Measurements from ENCODE around the gene KLC1. TPM values are rescaled to one million over a fixed set of nuclear protein-coding genes. Genes with fewer than 3 reads are reported as not detected.

KLC1 gene
- total and polyA plus RNA-seq, 10 of the 15 experiments (the other 5 are each of a cell fraction or from before 2014, with no cell fraction given) = 5.5 to 137 (median 76.1) TPM

DNA sequence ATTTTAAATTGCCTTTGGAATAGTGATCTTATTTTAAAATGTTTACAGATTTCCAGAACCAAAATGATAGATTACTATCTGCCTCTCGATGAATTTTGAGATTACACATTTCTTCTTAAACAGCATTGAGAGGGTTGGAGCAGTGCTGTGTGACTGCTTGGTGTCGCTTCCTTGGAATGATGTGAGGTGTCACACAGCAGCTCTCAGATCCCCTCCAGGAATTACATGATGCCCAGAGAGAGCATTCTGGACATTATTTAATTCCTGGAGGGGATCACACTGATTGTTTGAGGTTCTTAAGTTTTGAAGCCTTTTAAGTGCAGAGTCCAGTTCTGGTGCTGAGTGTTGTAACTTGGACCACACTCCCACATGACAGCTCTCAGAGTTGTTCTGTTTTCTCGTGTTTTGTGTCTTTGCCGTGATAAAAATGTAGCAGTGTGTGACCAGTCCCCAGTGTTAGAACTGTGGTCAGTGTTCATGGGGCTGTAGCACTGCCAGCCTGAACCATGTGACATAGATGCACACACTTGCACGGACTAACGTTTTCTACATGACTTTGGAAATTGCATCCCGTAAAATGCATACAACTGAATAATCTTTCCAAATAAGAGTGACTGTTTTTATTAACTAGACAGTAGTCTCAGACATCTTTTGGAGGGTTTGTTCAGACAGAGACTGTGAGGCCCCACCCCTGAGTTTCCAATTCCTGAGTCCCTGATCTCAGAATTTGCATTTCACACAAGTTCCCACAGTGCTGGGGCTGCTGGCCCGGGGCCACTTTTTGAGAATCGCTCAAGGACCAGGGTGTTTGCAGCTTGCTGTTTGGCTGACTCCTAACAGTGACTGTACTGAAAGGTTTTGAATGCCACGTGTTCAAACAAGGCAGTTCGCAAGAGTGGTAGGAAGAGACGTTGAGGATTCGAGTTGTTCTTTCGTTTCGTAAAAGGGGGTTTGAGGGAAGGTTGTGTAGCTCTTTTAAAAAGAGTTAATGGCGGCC lies 60.2 kb downstream of the KLC1 start (continued):
- TF ChIP-seq KLF5 (IDR thresholded peaks at IDR 0.05; ENCODE audit: partially characterized antibody) (no peak), SMAD1 (IDR thresholded peaks at IDR 0.05; ENCODE audit: low read depth, partially characterized antibody) (no peak), POLR2AphosphoS5 (IDR thresholded peaks at IDR 0.05; ENCODE audit: low read length) (peak; percentile 72), YY1 (IDR thresholded peaks at IDR 0.05; ENCODE audit: low read depth, low read length) (peak; percentile 52; the same call in 1 of the 2 replicates), MEF2B (IDR thresholded peaks at IDR 0.05; ENCODE audit: partially characterized antibody, poor library complexity, severe bottlenecking) (peak; percentile 6), PAX5 (IDR thresholded peaks at IDR 0.05; ENCODE audit: borderline replicate concordance, low read depth, low read length) (peak; percentile 30; the same call in 1 of the 2 replicates), BHLHE40 (IDR thresholded peaks at IDR 0.05; ENCODE audit: borderline replicate concordance in 1 of 2, low read depth in 2 of 2, low read length in 1 of 2) (peak; percentile 17 to 21; a peak in 1 of 4 replicates), TCF12 (IDR thresholded peaks at IDR 0.05; ENCODE audit: low read depth, low read length) (no peak), POU2F2 (IDR thresholded peaks at IDR 0.05; ENCODE audit: borderline replicate concordance, low read depth, low read length) (peak; percentile 76; the same call in 1 of the 3 replicates), TAF1 (IDR thresholded peaks at IDR 0.05; ENCODE audit: borderline replicate concordance, low read depth, low read length) (peak; percentile 65), MXI1 (IDR thresholded peaks at IDR 0.05; ENCODE audit: low read depth, low read length) (peak; percentile 81), ETV6 (conservative IDR thresholded peaks at IDR 0.05 in 1 of 2, IDR thresholded peaks at IDR 0.05 in 1 of 2; ENCODE audit: borderline replicate concordance in 1 of 2, low read depth in 1 of 2) (no peak), ATF7 (IDR thresholded peaks at IDR 0.05; ENCODE audit: low read depth) (peak; percentile 62), CHD1 (IDR thresholded peaks at IDR 0.05; ENCODE audit: low read depth, low read length) (no peak), NBN (IDR thresholded peaks at IDR 0.05) (peak; percentile 57; the same call in 1 of the 2 replicates), E2F4 (IDR thresholded peaks at IDR 0.05; ENCODE audit: low read depth, low read length) (no peak), TCF3 (IDR thresholded peaks at IDR 0.05; ENCODE audit: borderline replicate concordance, insufficient read depth, low read depth, low read length) (no peak), POLR2A (IDR thresholded peaks at IDR 0.05; ENCODE audit: low read depth, low read length) (0 out of 2 replicates have a peak, but pooled peaks have one; percentile 55), NR2C2 (IDR thresholded peaks at IDR 0.05; ENCODE audit: borderline replicate concordance, control insufficient read depth, insufficient read length, low read depth) (no peak)
- TF ChIP-seq, protein P1, sequence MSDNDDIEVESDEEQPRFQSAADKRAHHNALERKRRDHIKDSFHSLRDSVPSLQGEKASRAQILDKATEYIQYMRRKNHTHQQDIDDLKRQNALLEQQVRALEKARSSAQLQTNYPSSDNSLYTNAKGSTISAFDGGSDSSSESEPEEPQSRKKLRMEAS (IDR thresholded peaks at IDR 0.05; ENCODE audit: low read depth, low read length) = peak; percentile 78; the same call in 1 of the 2 replicates
- TF ChIP-seq, protein P2, sequence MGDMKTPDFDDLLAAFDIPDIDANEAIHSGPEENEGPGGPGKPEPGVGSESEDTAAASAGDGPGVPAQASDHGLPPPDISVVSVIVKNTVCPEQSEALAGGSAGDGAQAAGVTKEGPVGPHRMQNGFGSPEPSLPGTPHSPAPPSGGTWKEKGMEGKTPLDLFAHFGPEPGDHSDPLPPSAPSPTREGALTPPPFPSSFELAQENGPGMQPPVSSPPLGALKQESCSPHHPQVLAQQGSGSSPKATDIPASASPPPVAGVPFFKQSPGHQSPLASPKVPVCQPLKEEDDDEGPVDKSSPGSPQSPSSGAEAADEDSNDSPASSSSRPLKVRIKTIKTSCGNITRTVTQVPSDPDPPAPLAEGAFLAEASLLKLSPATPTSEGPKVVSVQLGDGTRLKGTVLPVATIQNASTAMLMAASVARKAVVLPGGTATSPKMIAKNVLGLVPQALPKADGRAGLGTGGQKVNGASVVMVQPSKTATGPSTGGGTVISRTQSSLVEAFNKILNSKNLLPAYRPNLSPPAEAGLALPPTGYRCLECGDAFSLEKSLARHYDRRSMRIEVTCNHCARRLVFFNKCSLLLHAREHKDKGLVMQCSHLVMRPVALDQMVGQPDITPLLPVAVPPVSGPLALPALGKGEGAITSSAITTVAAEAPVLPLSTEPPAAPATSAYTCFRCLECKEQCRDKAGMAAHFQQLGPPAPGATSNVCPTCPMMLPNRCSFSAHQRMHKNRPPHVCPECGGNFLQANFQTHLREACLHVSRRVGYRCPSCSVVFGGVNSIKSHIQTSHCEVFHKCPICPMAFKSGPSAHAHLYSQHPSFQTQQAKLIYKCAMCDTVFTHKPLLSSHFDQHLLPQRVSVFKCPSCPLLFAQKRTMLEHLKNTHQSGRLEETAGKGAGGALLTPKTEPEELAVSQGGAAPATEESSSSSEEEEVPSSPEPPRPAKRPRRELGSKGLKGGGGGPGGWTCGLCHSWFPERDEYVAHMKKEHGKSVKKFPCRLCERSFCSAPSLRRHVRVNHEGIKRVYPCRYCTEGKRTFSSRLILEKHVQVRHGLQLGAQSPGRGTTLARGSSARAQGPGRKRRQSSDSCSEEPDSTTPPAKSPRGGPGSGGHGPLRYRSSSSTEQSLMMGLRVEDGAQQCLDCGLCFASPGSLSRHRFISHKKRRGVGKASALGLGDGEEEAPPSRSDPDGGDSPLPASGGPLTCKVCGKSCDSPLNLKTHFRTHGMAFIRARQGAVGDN (IDR thresholded peaks at IDR 0.05) = peak; percentile 87

Data from GM12878 (cell line).